Renal cortical epithelial cell (primary cell): ENCODE results near the gene P2RY6. TPM values are rescaled to one million over a fixed set of nuclear protein-coding genes. Genes with fewer than 3 reads are reported as not detected.
"Not testable (repeated sequence)": the region's sequence is repeated elsewhere in the genome, so short reads cannot be mapped to it uniquely, and the experiment has no call there.

ENCODE experiments used
- DNase-seq: peaks from one replicate; pipeline ENCODE4 v3.0.0-alpha.2; 2011; ENCODE audit warnings: low read depth
- total RNA-seq: library from RNA; depleted of rRNA; stranded (reverse); fragments of >200 nt; gene quantifications from 2 replicates; pipeline ENCODE4 v1.2.3, GENCODE V29; 2014

P2RY6 gene, protein sequence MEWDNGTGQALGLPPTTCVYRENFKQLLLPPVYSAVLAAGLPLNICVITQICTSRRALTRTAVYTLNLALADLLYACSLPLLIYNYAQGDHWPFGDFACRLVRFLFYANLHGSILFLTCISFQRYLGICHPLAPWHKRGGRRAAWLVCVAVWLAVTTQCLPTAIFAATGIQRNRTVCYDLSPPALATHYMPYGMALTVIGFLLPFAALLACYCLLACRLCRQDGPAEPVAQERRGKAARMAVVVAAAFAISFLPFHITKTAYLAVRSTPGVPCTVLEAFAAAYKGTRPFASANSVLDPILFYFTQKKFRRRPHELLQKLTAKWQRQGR
- total RNA-seq: 3.6 and 10.9 TPM in 2 replicates

DNA sequence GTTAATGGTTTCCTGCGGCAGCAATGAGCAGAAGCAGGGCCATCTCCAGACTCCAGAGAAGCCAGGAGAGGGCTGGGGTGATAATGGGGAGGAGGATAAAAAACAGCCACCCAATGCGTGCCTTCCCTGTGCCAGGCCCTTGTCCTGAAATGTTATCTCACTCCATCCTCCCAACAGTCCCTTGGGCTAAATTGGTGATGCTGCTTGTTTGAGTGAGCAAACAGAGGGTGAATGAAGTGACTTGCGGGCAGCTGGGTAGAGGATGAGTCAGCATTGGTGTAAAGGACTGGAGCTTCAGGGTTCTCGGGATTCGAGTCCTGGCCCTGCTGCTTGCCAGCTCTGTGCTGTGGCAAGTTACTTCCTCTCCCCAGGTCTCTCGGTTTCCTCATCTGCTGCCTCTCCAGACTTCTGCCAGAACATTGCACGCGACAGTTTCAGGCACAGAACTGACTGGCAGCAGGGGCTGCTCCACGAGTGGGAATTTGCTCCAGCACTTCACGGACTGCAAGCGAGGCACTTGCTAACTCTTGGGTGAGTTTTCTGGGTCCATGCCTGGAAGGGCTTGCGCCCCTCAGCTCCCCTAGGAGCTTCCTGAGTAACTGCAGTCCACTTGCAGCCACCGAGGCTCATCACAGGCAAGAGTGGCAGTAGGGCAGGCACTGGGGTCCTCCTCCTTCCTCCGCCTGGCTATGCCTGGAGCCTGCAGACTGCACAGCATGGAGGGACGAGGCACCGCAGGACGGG lies at the start of gene P2RY6:
TSS of gene P2RY6 (plus strand) at position 403 of the 744 bp plus-strand sequence. CDS start 24,181 bp downstream, outside the sequence.
- DNase-seq: peak; percentile 69

DNA sequence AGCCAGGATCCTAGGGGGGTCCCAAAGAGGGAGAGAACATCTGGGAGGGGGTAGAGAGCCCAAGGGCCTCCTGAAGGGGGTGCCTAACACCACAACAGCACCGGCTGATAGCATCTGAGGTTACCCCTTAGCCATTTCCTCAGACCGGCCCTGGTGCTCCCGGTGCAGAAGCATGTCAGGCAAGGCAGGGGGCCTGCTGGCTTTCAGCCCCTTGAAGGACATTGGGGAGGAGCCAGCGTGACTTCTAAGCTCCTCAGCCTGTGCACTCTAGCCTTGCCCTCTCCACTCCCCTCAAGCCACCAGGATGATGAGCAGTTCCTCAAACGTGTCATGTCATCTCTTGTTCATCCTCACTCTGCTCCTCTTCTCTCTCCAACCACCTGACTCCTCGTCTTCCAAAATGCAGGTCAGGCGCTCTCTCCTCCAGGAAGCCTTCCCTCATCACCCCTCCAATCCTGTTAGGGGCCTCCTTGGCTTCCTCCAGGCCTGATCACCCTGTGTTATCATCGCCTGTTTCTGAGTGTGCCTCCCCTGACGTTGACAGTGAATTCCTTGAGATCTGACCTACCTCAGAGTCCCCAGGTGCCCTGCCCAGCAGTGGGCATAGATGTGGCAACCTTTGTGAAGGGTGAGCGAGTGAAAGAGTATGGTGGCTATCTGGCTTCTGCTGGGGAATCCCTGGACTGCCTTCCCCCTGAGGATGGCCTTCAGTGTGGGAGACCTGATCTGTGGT lies 48.0 kb upstream of the P2RY6 start:
- no peak for DNase-seq

DNA sequence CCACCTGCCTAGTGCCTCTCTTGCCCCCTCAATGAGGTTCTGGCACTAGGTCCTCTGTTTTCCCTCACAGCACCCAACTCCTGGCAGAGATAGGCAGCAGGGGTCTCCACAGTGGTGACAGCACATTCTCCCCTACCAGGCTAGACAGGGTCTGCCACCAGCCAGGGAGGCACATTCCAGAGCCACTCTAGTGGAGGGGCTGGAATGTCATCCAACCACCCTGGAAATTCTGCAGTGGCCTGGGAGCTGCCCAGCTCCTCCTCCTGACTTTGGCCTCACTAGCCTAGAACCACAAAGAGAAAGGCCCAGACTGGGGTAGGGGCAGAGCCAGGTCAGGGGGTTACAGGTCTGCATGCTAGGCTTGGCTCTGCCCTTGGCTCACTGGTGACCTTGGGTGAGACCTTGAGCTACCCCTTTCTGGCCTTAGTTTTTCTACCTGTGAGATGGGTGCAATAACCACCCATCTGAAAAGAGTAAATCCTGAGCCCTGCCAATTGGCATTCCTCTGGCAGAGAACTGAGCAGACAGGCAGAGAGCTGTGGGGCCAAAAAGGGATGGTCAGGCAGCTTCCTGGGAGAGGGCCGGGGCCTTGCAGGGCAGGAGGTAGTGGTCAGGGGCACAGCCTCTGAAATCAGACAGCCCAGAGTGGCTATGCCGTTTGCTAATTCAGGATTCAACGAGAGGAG lies 47.0 kb upstream of the P2RY6 start:
- no peak for DNase-seq

DNA sequence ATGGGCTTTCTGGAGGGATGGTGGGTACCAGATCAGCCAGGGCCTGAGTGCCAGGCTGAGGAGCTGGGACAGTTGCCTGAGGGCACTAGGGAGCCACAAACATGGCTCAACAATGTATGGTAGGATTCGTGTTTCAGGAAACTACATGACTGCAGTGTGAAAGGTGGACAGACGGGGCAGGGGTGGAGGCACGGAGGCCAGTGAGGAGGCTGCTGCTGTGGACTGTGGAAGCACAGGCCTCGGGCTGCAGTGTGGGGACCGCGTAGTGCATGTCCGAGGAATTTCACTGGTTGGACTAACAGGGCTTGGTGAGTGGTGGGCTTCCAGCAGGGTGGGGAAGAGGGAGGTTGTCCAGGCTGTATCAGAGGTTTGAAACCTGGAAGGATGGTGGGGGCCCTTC lies 46.3 kb upstream of the P2RY6 start:
- no peak for DNase-seq

DNA sequence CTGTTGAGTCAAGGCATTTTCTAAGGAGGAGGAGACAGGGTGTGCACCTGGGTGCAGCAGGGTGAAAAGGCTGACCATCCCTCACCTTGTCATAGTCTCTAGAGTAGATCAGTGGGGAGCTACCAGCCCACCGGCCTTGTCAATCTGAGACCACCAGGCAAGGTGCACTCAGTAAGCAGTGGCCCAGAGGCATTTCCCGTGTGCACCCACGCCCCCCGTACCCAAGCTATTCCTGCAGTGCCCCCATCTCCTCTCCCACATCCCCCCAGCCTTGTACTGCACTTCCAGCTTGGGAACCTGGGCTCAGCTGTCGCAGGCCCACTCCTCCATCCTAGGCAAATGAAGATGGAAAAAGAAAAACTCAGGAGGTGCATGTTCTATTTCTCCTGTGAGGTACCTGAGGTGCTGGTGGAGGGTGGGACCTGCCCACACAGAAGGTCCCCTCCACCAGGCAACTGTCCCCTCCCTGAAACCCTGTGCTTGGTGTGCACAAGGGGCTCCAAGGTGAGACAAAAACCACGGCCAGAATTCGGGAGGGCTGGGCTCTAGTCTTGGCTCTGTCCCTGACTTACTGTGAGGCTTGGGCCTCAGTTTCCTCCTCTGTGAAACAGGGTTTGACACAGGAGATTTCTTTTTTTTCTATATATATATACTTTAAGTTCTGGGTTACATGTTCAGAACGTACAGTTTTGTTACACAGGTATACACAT lies 45.7 kb upstream of the P2RY6 start:
- no peak for DNase-seq

DNA sequence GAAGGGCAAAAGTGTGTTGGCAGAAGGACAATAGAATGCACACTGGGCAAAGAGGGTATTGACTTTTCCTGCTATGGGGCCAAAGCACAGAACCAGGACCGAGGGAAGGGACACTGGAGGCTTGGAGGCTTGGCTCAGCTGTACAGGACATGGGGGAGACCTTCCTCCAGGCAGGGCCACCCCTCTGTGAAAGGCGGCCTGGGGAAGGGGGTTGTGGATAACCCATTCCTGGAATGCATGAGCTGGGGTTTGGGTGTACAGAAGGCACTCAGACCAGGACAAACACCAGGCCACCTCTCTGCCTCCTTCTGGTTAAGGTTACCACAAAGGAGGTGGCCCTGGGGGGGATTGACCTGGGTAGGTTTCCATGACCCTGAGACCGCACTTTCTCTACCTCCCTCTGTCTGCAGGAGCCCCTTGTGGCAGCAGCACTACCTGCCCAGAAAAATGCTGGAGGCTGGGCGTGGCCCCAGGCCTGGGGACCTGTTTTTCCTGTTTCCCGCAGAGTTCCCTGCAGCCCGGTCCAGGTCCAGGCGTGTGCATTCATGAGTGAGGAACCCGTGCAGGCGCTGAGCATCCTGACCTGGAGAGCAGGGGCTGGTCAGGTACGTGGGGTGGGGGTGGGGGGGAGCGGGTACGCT lies 44.4 kb upstream of the P2RY6 start:
- no peak for DNase-seq

DNA sequence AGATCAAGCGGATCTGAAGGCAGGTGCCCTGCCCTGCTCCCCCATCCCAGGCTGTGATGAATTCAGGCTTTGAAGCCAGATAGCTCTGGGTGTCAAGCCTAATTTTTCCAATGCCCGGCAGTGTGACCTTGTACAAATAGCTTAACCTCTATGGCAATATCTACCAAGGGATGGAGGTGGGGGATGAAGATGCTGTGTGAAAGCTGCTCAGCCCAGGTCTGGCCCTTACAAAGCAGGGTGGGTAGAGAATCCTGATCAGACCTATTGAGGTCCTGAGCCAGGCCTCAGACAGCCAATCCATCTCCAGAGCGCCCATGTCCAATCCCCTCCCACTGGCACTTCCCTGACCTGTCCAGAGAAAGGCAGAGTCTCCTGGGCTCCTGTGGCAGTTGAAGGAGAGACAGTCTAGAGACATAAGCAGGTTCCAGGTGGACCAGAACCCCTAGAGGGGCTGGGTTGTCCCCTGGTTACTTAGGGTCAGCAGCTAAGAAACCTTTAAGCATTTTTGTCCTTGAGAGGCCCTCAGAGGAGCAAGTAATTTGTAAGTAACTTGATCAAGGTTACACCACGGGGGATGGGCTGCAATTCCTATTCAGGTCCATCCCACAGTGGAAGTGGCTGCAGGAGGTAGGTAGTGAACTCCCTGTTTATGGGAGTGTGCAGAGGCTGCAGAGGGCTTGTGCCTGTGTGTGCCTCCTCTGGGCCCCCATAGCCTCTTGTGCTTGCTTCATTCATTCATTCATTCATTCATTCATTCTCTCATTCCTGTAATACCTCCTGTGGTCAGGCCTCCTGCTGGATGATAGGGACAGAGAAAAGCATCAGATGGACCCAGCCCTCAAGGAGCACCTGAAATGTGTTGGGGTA lies 43.6 kb upstream of the P2RY6 start:
- no peak for DNase-seq

DNA sequence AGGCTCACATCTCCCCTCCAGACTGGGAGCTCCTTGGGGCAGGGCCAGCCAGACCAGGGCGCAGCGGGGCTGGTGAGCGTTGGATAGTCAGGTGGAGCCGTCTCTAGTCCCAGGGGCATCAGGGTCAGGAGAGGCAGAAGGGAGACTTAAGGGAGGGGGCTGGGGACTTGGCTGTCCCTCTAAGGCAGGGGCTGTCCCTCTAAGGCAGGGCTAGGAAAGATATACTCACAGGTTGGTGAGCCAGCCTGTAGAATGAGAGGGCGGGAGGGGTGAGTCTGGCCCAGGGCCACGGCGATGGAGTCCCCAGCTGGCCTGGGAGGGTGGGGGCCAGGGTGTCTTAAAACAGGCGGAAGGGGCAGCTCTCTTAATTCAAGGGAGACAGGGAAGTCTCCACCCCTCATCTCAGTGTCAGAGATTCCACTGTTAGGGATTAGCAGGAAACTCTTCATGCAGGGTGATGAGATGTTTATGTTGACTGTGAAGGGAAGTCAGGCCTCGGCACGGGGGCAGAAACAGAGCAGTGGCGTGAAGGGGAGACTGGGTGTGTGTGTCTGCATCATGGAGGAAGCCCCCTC lies 42.7 kb upstream of the P2RY6 start:
- DNase-seq: no peak

DNA sequence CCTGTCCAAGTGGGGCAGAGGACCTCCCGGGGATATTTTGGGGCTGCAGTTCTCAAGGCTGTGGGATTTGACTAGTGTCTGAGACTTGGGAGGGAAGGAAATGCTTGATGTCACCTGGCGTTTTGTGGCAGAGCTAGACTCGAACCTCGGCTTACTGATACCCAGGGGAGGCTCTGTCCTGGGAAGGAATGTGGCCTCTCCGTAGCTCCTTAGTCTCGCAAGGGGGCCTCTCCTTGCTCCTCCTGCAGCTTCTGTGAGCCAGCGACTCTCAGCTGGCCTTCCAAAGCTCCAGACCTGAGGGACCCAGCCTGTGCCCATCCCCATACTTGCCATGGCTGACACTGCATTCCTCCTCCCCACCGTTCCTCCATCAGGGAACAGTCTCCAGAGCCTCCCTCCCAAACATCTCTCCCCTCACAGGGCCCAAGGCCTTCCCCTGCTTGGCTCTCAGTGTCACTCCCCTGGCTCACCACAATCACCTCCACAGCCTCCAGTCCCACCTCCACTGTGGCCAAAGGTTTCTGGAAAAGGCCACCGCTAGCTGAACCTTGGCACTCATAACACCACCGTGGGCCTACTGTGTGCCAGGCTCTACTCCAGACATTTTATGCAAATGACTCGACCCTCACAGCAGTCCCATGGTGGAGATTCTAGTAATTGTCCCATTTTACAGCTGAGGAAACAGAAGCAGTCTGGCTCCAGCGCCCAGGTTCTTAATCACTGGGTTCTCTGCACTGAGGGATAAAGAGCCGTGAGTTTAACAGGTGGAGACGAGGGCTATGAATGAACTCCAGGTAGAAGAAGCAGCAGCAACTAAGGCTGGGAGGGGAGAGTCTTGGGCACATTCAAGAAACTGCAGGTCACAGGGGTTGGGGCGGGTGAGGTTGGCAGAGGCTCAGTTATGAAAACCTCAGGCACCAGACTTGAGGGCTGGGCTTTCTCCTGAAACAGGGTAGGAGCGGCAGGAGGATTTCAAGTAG lies 42.0 kb upstream of the P2RY6 start:
- no peak for DNase-seq

DNA sequence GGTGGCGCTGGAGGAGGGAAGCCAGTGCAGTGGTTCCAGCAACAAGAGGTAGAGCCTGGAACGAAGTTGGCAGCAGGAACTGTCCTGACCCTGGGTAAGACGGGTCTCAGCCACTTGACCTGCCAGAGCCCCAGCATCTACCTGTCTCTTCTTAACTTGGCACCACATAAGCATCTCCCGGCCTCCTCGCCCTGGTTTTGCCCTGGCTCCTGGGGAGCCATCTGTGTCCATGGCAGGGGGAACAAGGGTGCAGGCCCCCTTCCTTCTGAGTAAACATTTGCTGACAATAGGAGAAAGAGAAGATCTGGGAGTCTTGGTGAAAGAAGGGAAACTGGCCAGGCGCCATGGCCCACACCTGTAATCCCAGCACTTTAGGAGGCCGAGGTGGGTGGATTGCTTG lies 41.2 kb upstream of the P2RY6 start:
- no peak for DNase-seq

DNA sequence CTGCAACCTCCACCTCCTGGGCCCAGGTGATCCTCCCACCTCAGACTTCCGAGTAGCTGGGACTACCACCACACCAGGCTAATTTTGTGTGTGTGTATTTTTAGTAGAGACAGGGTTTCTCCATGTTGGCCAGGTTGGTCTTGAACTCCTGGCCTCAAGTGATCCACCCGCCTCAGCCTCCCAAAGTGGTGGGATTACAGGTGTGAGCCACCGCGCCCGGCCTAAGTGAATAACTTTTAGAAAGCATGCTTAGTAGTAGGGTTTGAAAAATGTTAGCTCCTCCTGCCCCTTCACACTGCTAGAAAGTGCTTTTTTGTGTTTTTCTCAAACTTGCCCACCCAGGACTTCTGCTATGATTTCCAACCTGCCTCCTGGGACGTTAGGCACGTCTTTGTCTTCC lies 39.7 kb upstream of the P2RY6 start:
- DNase-seq: not testable (repeated sequence)

DNA sequence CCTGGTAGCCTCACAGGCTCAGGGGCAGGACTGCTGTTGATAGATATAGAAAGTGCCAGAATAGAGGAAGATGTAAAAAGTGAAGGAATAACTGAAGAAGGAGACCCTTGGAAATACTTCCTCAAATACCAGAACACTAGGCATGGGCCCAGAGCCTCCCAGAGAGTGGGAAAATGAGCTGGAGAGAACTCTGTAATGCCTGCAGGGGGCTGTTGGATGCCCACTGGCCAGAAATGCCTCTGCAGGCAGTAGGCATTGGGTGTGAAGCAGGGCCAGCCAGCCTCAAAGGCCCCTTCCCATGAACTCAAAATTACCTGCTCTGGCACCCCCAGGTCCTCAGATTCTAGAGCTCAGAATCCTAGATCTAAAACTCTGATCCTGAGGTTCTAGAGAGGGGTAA lies 38.9 kb upstream of the P2RY6 start:
- no peak for DNase-seq

DNA sequence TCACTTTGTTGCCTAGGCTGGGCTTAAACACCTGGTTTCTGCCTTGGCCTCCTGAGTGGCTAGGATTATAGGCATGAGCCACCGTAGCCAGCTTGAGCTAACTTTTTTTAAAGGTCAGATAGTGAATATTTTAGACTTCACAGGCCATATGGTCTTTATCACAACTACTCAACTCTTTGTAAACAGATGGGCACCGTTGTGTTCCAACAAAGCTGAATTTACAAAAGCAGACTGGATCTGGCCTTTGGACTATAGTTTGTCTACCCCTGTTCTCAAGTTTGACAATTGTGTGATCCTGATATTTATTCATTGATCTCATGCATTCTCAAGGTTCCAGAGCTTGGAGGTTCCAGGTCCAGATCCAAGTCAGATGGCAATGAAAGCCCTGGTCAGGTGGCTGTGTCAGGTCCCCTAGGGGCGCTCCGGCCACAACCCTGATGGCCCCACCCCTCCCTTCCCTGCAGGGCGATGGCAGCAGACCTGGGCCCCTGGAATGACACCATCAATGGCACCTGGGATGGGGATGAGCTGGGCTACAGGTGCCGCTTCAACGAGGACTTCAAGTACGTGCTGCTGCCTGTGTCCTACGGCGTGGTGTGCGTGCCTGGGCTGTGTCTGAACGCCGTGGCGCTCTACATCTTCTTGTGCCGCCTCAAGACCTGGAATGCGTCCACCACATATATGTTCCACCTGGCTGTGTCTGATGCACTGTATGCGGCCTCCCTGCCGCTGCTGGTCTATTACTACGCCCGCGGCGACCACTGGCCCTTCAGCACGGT lies 38.3 kb upstream of the P2RY6 start:
- no peak for DNase-seq

DNA sequence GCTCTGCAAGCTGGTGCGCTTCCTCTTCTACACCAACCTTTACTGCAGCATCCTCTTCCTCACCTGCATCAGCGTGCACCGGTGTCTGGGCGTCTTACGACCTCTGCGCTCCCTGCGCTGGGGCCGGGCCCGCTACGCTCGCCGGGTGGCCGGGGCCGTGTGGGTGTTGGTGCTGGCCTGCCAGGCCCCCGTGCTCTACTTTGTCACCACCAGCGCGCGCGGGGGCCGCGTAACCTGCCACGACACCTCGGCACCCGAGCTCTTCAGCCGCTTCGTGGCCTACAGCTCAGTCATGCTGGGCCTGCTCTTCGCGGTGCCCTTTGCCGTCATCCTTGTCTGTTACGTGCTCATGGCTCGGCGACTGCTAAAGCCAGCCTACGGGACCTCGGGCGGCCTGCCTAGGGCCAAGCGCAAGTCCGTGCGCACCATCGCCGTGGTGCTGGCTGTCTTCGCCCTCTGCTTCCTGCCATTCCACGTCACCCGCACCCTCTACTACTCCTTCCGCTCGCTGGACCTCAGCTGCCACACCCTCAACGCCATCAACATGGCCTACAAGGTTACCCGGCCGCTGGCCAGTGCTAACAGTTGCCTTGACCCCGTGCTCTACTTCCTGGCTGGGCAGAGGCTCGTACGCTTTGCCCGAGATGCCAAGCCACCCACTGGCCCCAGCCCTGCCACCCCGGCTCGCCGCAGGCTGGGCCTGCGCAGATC lies 37.5 kb upstream of the P2RY6 start:
- no peak for DNase-seq

DNA sequence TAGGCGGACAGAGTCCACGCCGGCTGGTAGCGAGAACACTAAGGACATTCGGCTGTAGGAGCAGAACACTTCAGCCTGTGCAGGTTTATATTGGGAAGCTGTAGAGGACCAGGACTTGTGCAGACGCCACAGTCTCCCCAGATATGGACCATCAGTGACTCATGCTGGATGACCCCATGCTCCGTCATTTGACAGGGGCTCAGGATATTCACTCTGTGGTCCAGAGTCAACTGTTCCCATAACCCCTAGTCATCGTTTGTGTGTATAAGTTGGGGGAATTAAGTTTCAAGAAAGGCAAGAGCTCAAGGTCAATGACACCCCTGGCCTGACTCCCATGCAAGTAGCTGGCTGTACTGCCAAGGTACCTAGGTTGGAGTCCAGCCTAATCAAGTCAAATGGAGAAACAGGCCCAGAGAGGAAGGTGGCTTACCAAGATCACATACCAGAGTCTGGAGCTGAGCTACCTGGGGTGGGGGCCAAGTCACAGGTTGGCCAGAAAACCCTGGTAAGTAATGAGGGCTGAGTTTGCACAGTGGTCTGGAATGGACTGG lies 36.8 kb upstream of the P2RY6 start:
- DNase-seq: no peak

DNA sequence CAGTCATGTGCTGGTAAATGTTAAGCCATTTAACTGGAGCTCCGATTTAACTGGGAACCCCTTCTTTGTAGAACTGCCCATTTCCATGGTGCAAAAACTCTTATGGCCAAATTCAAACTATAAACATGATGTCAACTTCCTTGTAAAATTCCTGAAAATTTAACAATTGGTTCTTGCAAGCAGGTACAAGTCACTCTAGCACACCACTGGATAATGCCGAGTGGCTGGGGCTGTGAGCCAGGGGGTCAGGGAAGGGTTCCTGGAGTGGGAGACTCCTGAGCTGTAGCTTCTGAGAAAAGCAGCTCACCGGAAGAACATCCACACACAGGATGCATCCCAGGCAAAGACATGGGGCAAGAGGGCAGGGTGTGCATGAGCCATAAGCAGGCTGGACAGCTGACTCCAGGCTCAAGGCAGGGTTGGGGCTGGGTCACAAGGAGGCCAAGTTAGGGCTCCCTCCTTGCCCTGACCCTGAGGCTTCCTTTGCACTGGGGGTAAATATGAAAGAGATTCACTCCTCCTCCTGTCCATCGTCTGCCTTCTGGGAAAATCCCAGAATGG lies 35.9 kb upstream of the P2RY6 start:
- DNase-seq: no peak
